GM19372 (cell line): ENCODE results near the gene NOLC1.

Experiments used
- ATAC-seq: cut with Tn5 transposase; IDR thresholded peaks from one replicate; pipeline ENCODE4 v1.9.1; 2021; ENCODE audit warnings: mild to moderate bottlenecking, low read depth, moderate library complexity; ENCODE audit not compliant: unreplicated experiment

The NOLC1 gene

DNA sequence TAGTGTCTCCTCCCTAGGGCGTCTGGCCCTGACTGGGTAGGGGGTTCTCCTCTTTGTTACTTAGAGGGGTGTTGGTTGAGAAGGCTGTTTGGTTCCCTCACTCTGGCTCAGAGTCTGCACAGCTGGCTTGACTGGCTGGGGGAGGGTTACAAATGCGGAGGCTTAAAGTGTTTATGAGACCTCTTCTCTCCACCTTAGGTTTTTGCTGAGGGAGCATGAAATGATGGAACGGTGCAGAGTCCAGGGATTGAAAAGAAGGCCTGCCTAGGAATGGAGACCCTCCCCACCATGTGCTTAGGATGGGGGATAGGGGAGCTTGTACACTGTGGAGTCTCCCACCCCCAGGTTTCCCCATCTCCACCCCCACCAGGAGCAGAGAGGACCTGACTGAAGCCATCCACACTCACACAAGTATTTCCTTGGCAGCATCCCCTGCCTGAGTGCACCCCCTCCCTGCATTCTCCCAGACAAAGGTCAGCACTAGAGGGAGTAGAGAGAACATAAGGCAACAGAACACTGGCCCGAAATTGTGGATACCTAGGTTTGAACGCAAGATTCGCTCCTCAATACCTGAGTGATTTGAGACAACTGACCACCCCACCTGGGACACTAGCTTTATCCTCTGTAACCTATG lies 30.3 kb upstream of the NOLC1 start:
- ATAC-seq: no peak

DNA sequence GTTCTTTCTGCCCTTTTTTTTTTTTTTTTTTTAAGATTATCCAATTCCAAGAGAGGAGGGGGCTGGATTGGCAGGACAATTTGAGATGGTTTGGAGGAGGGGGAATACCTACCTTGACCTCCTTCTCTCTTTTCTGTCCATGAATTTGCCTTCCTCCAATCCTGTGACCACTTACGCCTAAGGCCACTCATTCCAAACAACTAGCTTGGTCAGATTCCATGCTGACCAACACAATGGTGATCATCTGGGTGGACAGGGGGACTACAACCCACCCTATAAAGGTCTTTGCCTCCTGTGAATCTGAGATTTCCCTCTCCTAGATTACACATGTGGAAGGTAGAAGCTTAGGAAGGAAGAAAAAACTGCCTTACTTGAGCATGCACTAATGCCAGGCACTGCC lies 29.7 kb upstream of the NOLC1 start:
- no peak for ATAC-seq

DNA sequence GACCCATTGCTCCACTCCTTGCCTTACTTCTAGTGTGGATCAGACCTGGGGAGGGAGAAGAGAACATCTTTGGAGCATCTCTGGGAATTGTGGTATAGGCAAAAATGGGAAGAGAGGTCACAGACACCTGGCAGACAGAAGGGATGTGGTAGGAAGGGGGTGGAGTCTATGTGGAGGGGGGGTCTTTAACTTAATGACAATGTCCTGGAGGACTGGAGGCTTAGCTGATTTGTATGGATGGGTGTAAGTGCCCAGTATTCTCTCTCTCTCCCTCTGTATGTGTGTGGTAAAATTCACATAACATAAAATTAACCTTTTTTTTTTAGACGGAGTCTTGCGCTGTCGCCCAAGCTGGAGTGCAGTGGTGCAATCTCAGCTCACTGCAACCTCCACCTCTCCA lies 29.0 kb upstream of the NOLC1 start:
- ATAC-seq: no peak

GRCh38 chr10:102131286-102132170 lies 20.7 kb upstream of the NOLC1 start:
- no peak for ATAC-seq

GRCh38 chr10:102132193-102132562 lies 20.0 kb upstream of the NOLC1 start:
- no peak for ATAC-seq

DNA sequence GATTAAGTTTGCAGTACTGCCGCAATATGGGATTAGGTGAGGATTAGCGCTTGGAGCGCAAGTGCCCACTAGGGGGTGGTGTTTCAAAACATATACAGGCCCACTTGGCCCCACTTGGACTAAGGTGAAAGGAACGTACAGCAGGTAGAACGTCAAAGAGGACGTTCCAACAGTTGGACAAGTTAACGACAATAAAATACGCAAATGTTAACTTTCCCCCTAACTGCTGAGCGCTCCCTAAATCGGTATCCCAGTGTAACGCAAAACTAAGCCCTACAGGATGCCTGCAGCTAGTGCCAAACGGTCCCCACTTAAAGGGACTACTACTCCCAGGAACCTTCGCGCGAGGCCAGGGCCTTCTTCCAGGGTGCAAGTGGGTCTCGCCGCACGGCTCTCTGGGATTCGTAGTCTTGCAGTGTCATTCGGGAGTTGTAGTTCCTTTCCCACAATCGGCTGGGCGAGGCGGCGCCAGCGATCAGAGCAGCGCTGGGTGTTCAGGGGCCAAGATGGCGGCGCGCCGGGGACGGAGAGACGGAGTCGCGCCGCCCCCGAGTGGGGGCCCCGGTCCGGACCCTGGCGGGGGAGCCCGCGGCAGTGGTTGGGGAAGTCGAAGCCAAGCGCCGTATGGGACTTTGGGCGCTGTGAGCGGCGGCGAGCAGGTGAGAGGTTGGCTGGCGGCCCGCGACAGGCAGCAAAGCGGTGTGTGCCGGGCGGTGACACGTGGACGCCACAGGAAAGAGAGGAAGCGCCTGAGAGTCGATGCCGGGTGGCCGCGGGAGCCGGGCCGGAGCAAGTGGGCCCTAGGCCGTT lies 19.4 kb upstream of the NOLC1 start, which contains the start of gene PPRC1:
TSS of gene PPRC1 (plus strand) at position 478 of the 810 bp plus-strand sequence. CDS start at position 507, 29 bp downstream.
- peak; percentile 90 for ATAC-seq

DNA sequence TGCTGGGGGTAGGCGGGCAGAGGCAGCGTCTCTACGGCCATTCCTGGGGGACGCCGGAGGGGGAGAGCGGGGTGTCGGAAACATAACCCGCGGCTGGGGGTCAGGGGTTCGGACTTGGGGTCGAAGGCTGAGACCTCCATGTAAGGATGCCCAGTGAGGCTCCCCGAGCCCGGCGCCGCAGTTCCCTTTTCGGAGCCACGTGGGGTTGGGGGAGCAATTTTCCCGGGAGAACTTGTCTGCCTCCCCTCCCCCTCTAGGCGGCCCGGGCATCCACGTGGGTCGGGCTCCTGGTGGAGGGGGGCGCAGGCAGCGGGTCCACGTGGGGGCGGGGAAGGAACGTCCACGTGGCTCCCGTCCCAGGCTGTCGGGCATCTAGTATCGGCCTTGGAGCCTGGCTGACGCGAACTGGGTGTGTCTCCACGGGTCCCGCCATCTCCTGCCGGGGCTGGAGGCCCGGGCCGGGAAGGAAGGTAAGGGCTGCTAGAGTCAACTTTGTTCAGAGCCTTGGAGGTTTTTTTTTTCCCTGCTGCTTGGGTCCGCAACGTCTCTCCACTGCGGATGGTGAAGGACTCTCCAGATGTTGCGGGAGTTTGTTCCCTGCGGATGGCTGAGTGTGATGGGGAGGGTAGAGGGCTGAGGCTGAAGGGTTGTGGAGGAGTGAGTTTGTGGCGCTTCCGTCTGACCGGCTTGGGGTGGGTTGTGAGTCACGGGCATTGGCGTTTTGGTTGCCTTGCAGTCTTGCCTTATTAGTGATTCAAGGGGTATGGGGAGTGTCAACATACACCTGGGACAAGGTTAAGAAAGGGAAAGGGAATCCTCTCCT lies 18.6 kb upstream of the NOLC1 start:
- ATAC-seq: no peak

DNA sequence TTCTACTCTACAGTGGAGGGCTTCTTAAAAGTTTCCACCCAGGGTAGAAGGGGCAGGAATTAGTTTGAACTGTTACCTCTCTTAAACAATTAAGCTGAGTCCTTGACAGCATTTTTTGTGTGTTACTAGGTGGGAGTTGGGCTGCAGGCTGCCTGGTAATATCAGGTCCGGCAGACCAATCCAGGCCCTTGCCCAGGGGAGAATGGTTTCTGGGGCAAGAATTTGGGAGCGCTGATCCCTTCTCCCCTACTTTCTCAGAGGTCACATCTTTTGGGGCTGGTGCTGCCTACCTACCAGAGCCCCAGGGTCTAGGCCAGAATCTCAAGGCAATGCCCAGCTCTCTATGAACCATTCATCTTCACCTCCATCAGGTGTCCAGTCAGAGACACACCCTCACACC lies 17.8 kb upstream of the NOLC1 start:
- no peak for ATAC-seq

GRCh38 chr10:102135956-102136526 lies 16.1 kb upstream of the NOLC1 start:
- ATAC-seq: no peak

GRCh38 chr10:102139281-102140110 lies 12.7 kb upstream of the NOLC1 start:
- no peak for ATAC-seq

DNA sequence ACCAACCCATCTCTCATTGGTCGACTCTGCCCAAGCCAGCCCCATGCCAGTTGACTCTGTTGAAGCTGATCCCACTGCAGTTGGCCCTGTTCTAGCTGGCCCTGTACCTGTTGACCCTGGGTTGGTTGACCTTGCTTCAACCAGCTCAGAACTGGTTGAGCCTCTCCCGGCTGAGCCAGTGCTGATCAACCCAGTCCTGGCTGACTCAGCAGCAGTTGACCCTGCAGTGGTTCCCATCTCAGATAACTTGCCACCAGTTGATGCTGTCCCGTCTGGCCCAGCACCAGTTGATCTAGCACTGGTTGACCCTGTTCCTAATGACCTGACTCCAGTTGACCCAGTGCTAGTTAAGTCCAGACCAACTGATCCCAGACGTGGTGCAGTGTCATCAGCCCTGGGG lies 12.0 kb upstream of the NOLC1 start:
- ATAC-seq: no peak

GRCh38 chr10:102140913-102141540 lies 11.2 kb upstream of the NOLC1 start:
- no peak for ATAC-seq

DNA sequence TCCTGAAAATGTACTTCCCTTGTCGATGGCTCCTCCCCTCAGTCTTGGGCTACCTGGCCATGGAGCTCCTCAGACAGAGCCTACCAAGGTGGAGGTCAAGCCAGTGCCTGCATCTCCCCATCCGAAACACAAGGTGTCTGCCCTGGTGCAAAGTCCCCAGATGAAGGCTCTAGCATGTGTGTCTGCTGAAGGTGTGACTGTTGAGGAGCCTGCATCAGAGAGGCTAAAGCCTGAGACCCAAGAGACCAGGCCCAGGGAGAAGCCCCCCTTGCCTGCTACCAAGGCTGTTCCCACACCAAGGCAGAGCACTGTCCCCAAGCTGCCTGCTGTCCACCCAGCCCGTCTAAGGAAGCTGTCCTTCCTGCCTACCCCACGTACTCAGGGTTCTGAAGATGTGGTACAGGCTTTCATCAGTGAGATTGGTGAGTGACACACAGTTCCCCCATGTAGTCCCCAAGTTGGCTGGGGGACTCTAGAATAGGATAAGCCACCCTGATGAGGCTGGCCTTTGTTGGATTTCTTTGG lies 10.5 kb upstream of the NOLC1 start:
- ATAC-seq: no peak

DNA sequence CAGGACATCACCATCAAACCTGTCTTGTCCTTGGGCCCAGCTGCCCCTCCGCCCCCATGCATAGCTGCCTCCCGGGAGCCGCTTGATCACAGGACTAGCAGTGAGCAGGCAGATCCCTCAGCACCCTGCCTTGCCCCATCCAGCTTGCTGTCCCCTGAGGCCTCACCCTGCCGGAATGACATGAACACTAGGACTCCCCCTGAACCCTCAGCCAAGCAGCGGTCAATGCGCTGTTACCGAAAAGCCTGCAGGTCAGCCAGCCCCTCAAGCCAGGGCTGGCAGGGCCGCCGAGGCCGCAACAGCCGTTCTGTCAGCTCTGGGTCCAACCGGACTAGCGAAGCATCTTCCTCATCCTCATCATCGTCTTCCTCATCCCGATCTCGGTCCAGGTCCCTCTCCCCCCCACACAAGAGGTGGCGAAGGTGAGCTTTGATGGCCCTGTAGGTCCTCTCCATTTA lies 5.2 kb upstream of the NOLC1 start:
- ATAC-seq: no peak

DNA sequence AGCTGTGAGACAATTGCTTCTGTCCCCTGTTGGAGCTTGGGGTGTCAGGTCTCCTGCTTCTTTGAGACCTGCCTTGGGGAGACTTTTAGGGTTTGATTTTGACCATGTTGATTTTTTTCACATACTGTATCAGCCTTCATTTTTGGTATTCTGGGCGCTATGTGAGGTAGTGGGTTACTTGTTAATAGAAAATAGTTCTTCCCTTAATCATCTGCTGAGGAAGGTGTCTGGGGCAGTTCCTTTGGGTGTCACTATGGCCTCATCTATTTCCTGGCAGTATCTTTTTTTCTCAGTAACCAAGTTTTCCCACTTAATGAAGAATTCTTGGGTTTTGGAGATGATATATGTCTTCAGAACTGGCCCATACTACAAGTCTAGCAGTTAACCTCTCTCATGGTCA lies 4.6 kb upstream of the NOLC1 start:
- no peak for ATAC-seq

GRCh38 chr10:102148275-102148674 lies 3.9 kb upstream of the NOLC1 start:
- ATAC-seq: no peak

DNA sequence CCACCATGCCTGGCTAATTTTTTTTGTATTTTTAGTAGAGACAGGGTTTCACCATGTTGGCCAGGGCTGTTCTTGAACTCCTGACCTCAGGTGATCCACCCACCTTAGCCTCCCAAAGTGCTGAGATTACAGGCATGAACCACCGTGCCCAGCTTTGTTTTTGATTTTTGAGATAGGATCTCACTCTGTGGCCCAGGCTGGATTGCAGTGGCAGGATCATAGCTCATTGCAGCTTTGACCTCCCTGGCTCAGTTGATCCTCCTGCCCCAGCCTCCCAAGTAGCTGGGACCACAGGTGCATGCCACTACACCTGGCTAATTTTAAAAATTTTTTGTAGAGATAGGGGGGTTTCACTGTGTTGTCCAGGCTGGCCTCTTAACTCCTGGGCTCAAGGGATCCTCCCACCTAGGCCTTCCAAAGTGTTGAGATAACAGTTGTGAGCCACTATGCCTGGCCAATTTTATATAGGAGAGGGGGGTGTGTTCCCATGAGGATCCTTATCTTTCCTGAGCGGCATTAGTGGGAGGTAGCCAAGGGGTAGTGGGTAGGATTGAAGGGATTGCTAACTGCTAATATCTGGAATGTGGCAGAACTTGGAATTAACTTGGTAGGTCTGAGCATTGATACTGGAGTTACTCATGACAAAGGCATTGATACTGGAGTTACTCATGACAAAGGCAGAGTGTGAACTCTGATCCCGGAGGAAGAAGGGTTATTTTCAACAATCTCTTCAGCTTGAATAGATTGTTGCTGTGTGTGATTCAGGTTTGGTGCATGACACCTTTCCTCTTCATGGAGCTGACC lies 1.0 kb upstream of the NOLC1 start:
- ATAC-seq: no peak

DNA sequence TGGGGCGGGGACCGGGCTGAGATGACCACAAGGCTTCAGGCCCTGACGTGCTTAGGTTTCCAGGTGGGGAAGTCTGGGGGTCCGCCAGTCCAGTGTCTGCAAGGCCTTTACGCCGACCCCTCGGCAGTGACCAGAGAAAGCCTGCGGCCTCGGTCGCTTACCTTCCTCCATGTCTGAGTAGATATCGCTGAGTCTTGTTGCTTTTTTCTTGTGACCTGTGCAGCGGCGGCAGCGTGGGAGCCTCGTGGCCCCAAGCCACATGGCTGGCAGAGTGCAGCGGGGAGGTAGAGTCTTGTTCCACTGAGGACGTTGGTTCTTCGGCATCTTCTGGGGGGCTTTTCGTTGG lies 329 bp downstream of the NOLC1 start:
- peak; percentile 1 for ATAC-seq
